Prostate gland (tissue), 2 donors: ENCODE data around the gene RNF19B.

Experiments
- CTCF ChIP-seq, 4 experiments: fragments of 200-600 bp in 2 of 4; fragments of 450-650 bp in 2 of 4; sonication (generic) in 2 of 4; IDR thresholded peaks; 1 replicate in 3 of 4; 2 replicates in 1 of 4; pipeline ENCODE4 v1.5.1; 2016 to 2019; ENCODE audit warnings: antibody characterized with exemption in 4 of 4, mild to moderate bottlenecking in 2 of 4, moderate library complexity in 2 of 4
- POLR2A ChIP-seq: fragments of 450-650 bp; IDR thresholded peaks from one replicate; pipeline ENCODE4 v1.6.1; 2016; ENCODE audit warnings: antibody characterized with exemption, mild to moderate bottlenecking

GRCh38 chr1:32998997-32999396, 34.4 kb upstream of the RNF19B start:
- TF ChIP-seq CTCF (IDR thresholded peaks at IDR 0.05) = no peak
- TF ChIP-seq POLR2A = no peak
